ENCODE measurements around the gene STX8.

Gene STX8

DNA sequence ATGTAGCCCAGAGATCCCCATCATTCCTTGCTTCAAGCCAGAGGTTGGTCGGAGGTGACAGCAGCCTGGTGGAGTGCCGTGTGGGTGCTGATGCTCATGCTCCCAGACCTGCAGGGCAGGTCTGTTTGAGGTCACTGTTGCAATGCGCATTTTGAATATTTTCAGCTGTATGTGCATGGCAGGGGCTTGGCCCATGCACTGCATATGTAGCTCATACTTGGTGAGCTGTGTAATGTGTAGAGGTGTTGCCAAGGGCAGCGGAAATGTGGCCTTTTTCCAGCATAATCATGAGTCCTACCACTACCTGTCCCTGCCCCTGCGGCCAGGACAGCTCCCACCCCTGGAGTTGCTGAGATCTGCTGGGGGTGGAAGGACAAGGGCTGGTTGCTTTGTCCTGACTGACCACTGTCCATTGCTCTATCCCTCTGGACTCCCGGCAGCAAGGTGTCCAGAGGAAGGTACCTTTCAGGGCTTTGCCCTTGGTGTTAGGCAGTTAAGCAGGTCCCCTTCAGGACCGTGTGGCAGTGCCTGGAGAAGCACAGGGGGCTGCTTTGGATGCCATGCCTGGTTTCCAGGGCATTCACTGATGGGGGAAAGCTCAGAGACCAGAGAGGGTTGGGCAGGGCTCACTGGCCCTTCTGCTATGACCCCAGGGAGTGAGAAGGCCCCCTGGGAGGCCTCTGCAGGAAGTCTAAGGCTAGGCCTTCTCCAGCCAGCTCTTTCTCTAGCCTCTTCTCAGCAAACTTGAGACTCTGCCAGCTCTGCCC lies 339.2 kb downstream of the STX8 start:
- DNase-seq: no peak

DNA sequence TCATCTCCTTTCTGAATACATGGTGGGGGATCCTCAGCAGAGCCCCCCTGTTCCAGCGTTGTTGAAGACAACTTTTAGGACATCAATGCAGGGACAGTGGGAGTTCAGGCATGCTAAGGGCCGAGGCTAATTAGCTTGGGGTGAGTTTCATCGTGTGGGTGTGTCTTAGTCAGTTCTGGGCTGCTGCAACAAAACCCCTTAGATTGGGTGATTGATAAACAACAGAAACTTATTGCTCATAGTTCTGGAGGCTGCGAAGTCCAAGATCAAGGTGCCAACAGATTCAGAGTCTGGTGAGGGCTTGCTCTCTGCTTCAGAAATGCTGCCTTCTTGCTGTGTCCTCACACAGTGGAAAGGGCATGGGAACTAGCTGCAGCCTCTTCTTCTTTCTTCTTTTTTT lies 340.3 kb downstream of the STX8 start:
- no peak for DNase-seq

DNA sequence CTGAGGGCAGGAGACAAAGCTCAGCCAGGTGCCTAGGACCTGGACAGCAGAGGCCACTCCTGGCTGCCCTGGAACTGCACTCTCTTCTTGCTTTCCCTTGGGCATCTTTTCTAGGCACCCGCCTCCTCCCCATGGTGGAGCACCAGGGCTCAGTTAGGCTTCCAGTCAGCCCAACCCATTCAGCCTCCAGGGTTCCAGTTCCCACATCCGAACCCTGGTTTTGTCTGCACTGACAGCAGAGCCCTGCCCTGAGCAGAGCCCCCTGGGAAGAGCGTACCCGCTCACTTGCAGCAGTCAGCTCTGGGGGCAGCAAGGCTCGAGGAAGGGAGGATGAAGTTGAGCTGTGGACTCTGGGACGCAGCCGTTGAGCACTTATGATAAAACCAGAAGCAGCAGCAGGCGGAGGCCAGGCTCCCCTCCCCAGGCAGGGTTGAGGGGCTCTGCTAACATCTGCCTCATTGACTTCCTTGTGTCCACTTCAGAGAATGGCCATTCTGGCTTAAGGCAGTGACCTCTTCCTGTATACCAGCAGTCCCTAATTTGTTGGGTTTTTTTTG lies 341.2 kb downstream of the STX8 start:
- no peak for DNase-seq

DNA sequence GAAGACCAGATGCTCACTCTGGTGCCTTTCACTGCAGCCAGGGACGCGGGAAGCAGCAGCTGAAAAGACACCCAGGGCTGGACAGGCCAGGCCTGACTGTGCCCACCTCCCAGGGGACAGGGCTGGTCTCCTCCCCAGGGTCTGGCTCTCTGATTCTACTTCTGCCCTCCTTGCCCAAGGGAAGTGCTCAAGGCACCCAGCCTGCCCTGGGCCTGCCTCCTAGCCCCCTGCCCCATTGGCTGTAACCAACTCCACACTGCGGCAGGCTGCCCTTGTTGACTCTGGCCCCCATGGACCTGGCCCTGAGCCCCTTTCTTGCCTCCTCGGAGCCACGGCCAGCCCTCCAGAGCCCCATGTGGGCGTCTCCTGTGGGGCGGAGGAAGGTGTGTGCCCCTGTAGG lies 341.9 kb downstream of the STX8 start:
- DNase-seq: no peak

DNA sequence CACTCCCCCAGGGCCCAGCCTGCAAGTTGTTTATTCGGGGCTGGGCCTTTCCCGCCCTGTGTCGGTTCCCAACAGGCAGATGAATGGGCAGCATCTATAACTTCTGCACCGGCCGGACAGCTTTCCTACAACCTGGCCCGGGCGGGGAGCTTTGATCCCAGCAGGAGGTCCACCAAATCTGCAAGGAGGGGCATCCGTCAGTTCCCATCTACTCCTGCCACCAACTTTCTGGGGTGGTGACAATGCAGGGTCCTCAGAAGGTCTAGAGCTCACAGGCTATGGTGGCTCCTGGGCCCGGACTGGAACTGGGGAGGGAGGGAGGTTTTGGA lies 342.4 kb downstream of the STX8 start:
- no peak for DNase-seq

DNA sequence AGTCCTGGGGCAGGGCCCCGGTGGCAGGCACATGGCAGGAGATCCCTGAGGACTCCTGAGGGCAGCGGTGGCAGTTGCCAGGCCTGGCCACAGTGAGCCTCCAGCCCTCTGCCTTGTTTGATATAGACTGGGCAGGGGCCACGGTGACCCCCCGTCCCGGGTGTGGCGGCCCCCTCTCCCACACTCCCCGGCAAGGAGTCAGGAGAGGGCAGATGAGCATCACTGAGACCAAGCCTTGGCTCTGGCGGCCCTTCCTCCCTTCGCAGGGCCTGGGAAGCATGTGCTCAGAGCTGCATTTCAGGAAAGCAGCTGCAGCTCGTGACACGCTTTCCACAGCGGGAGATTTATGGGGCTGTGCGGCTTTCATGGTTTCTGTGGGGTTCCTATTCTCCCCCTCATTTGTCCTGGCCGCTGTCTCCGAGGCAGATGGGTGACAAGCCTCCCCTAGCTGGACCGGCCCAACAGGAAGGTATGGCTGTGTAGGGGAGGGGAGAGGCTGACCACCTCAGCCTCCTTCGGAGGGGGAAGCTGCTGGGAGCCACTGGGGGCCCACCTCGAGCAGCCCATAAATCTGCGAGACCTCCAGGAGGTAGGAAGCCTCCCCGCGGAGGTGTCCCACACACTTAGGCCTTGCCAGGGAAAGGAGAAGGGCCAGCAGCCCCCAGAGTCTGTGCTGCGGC lies 342.9 kb downstream of the STX8 start:
- no peak for DNase-seq

DNA sequence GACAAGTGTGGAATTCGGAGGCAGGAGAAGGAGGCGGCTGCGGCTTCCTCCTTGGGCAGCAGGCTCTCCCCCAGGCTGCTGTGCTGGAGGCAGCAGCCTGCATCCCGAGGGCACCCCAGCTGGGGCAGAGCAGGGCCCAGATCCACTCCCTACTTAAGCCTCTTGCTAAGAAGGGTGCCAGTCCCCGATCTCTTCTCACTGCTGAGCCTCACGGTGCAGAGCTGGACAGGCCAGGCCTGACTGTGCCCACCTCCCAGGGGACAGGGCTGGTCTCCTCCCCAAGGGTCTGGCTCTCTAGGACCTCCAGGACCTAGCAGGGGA lies 343.5 kb downstream of the STX8 start:
- DNase-seq: no peak

DNA sequence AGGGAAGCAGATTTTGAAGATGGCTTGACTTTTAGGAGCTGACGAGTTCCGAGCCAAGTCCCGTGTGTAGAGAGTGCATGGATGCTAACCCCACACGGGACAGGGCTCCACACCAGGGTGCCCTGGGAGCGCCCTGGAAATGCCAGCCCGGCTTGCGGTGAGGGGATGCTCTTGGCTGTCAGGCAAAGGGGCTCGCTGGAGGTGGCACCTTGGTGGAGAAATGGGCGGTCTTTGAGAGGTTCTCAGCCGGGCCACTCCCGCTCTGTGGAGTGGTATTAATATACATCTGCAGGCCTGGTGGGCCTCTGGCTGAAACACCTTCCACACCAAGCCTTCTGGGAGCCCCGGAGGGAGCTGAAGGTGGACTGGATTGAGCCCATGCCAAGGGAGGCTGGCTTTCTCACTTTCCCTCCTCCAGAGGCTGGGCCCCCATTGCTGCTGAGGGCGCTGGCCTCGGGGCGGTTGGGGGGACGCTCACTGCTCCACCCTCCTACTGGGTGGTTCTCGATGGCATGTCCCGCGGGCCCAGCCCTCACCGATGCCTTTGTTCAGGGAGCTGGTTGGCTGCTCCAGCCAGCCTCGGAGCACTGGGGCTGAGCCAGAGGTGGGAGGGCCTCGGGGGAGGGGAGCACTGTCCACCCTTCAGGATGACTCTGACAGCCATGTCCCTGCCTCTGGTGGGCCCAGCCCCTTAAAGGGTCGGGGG lies 344.0 kb downstream of the STX8 start:
- DNase-seq: no peak

DNA sequence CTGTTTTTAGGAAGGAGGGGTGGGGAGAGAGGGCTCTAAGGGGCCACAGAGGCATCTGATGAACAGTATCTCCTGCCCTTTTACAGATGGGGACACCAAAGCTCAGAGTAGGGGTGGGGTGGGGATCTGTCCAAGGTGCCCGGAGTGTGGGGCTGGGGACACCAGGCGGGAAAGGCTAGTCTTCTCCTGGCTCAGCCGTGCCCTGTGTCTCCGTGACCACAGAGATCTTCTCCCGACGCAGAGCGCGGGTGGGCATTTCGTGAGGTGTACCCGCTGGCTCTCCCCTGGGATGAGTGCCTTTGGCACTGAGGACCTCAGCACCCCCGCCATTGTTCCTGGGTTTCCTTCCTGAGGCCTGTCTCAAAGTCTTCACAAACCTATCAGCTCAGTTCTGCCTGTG lies 344.8 kb downstream of the STX8 start:
- no peak for DNase-seq

DNA sequence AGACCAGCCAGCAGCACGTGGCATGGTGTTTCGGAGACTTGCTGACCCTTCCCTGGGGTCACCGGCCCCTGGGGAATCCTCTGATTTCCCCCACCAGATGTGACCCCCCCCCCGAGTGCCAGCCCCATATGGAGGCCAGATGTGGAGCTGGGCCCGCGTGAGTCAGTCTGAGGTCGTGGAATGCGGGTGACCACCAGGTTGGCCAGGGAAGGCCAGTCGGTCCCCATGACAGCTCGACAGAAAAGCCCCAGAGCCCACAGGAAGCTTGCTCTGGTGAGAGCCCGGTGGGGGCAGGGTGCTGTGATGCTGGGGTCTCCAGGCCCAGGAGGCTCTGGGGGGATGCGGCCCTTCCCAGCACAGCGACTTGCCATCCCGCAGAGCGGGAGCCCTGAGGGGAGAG lies 345.3 kb downstream of the STX8 start:
- DNase-seq: no peak

DNA sequence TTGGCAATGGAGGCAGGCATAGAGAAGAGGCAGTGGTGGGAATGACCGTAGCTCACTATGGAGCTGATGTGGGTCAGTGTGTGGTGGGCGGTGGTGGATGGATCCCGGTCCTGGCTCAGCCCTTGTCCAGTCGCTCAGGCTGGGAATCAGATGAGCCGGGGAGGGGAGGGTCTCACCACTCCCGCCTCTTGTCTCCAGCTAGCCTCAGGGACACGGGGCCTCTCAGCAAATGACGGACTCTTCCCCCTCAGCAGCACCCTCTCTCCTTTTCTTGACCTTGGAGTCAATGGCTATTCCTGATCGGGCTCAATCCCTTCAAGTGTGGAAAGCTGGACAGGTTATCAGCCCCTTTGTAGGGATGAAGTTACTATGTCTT lies 345.8 kb downstream of the STX8 start:
- DNase-seq: no peak

DNA sequence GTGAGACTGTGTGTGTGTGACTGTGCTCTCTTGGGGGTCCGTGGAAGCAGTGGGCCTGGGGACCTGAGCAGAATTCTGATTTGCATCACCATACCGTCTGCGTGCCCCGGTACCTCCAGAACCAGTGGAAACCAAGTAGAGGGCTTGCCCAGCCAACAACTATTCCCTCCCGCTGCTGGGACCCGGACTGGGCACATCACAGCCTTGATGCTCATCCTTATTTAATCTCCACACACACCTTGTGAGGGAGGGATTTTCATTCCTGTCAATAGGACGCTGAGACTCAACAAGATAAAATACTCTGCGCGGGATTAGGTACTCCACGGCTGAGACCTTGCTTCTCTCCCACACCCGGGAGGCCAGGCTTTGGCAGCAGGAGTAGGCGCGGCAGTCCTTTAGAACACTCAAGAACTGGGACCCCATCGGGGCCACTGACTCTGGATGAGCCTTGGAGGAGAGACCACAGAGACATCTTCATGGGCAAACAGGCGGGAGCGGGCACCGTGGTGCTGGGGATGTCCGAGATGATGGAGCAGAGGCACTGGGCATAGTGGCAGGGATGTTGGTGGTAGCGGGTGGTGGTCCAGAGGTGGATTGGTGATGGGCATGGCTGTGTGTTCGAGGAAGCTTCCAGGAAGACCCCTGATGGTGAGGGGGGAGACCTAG lies 346.3 kb downstream of the STX8 start:
- no peak for DNase-seq

DNA sequence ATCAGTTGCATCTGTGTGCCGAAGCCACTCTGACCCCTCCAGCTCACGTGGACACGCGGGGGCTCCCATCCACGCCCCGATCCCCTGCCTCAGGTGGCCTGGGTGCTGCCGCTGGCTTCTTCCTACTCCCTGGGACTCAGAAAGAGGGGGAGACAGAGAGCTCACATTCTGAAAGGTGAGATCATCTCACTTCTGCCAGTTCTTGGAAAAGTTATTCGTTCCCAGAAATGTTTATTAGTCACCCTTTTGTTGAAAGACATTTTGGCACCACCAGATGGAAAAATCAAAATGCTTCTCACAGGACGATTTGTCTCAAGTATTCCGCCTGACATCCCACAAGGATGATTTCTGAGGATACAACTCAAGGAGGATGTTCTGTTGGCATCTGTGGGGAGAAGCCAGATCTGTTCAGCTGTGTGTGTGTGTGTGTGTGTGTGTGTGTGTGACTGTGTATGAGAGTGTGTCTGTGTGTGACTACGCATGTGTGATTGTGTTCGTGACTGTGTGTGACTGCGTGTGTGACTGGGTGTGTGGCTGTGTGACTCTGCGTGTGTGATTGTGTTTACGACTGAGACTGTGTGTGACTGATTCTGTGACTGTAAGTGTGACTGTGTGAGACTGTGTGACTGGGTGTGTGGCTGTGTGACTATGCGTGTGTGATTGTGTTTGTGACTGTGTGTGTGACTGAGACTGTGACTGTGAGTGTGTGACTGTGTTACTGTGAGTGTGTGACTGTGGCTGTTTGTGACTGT lies 347.0 kb downstream of the STX8 start:
- no peak for DNase-seq

DNA sequence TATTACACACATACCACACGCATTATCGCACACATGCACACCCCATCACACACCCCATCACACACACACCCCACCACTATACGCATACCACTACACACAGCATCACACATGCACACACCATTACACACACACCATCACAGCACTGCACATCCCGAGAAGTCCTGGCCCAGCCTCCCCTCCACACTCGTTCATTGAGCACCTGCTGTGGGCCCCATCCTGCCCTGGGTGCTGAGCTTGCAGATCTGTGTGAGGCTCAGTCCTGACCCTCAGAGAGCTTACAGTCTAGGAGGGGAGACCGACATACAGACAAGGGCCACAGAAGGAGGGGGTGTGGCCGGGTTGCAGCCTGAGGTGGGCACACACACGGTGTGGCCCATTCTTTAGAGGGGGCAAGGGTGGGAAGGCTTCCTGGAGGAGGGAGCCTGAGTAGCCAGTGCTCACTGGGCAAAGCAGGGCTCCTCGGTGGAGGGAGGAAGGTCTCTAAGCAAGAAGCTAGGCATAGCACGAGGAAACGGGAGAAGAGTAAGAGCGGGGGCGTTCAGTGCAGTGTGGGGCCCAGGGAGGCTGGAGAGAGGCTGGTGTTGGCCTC lies 347.7 kb downstream of the STX8 start:
- DNase-seq: no peak

DNA sequence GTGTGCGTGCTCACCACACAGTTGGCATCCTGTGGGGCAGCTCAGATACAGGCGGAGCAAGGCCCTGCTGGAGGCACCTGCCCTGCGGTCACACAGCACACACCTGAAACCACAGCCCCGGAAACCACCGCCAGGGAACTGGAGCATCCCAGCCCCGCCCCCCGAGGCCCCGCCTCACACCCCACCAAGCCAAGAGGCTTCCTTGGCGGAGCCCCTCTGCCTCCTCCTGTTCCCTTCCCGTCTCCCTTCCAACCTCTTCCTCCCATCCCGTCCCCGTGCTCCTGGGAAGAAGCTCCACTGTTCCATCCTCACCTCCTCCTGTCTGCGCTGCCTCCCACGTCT lies 348.9 kb downstream of the STX8 start:
- DNase-seq: no peak

DNA sequence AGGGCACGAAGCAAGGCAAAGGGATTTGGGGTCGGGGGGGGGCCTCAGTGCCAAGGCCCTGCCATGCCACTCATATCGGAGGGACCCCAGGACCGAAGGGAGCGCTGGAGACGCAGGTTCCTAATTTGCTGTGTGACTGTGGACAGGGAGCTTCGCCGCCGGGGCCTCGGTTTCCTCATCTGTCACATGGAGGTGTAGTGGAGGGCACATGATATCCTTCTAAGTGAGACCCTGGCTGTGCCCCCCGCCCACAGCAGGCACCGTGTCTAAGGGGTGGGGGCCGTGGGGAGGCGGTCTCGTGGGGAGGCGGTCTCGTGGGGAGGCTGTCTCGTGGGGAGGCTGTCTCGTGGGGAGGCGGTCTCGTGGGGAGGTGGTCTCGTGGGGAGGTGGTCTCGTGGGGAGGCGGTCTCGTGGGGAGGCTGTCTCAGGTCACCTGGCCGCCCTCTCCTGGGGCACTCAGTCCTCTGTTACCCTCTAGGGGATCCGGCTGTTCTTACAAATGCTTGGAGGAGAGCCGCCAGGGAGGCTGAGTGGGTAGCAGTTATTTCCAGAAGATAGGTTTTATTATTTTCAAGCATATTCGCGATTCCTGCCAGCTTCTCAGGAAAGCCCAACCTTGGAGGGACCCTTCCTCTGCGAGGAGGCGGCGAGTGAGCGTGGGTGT lies 349.4 kb downstream of the STX8 start:
- DNase-seq: no peak

DNA sequence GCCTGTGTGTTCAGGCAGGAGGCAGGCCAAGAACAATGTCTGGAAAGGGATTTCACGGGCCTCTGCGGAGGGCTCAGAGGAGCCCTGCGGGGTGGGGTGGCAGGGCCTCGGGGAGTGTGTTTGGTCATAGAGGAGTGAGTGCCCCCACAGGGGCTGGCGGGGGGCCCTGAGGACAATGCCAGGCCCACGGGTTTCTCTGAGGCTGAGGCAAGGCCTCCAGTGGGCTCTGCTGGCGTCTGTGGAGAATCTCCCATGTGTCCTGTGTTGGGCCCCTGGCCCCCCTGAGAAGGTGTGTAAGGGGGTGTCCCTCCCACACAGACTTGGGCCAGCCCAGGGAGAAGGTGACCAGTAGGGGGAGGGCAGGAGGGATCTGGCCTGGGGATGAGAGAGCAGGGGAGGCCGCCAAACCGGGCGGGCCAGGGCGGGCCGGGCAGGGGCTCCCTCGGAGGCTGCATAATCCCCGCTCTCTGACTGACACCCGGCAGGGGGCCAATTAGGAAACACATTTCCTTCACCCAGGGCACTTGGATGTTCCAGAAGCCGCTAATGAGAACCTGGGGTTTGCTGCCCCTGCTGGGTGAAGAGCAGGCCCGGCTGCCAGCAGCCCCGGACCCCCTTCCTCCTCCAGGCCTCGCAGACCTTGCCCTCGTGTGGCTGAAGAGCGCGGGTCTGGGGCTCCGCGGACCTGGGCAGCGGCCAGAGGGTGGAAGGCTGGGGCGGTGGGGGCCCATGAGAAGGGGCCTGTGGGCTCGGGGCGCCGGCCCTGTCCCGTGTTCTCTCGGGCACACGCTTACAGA lies 350.1 kb downstream of the STX8 start:
- DNase-seq: no peak

DNA sequence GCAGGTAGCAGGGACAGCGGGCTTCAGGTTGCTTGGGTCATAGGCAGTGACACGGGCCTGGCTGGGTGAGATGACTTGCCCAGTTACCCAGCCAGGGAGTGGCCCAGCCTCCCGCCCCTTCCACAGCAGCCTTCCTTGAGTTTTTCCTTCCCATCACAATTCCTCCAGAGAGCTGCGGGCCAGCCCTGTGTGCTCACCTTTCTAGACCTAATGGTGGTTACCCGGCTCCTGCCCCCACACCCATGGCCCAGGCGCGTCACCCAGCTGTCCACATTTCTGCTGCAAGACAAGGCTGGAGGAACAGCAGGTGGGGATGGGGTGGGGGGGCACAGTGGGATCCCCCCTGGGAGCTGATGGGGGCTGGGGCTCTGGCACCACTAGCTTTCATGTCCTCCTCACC lies 351.1 kb downstream of the STX8 start:
- no peak for DNase-seq

DNA sequence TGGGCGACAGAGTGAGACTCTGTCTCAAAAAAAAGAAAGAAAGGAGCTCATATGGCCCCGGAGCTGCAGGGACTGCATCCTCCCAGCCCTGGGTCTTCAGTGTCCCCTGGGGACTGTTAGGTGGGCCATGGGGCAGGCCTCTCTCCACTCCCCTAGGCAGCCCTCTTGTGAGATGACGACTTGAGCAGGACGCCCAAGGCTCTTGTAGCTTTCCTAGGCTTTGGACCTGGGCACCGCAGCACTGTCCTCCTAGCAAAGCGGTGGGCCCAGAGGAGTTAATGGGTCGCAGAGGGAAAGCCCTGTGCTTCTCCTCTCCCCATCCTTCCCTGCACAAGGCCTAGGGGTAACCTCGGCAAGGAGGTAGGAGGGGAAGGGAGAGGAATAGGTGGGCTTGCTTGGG lies 352.1 kb downstream of the STX8 start:
- no peak for DNase-seq

DNA sequence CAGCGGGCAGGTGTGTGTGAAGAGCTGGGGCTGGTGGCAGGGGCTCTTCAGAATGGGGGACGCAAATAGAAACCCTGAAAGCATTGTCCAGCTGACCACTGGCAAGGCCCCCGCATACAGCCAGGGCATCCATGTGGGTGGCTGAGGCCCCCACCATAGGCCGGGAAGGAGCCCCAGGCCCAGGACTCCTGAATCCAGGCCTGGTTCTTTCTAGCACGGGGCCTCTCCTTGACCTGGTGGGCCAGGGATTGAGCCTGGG lies 353.8 kb downstream of the STX8 start:
- no peak for DNase-seq

DNA sequence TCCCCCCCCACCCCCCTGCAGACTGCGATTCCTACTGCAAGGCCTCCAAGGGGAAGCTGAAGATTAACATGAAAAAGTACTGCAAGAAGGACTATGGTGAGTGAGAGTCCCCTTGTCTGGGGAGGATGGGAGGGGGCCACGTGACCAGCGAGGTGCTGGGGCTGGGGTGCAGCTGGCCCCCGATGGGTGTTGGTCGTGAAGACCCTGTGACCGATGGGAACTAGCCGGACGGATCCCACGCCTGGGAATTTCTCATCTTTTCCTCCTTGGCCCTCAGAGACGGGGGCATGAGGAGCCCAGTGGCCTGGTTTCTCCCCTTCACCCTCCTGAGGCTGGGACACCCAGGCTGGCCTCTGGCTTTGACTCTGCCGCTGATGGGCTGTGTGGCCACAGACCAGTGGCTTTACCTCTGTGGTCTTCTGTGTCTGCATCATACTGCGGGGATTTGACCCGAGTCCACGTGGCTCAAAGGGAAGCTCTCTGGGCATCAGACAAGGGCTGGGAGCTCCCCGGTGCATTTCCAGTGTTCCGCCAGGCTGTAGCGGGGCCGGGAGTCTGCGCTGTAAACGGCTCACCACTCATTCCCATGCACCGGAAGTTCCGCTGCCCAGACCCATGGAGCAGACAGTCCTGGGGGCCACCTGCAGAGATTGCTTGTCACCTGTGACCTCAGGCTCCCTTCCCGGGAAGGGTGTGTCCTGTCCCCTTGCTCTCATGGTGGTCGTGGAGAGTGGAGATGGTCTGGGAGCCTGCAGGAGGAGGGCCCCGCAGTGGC lies 354.3 kb downstream of the STX8 start:
- DNase-seq: no peak

Data from activated CD4-positive, alpha-beta T cell treated with anti-CD3 and anti-CD28 coated beads, Interleukin-2, amount 50 U/mL, for 1 hour (primary cell).